OCI-LY7 (cell line): Measurements from ENCODE around the gene AEBP2.

Experiments
- EZH2phosphoT487 ChIP-seq: fragments of 200-600 bp; sonication (generic); IDR thresholded peaks from 2 replicates; pipeline ENCODE4 v1.6.1; 2018; ENCODE audit warnings: low read depth, borderline replicate concordance, mild to moderate bottlenecking, mixed run types, antibody characterized with exemption, low read length, moderate library complexity, mixed read lengths
- TF ChIP-seq, protein P1 (sequence below): fragments of 200-600 bp; sonication (generic); conservative IDR thresholded peaks from 2 replicates; pipeline ENCODE4 v1.5.1; 2014; ENCODE audit warnings: mild to moderate bottlenecking, antibody characterized with exemption, low read length, moderate library complexity, mixed read lengths

DNA sequence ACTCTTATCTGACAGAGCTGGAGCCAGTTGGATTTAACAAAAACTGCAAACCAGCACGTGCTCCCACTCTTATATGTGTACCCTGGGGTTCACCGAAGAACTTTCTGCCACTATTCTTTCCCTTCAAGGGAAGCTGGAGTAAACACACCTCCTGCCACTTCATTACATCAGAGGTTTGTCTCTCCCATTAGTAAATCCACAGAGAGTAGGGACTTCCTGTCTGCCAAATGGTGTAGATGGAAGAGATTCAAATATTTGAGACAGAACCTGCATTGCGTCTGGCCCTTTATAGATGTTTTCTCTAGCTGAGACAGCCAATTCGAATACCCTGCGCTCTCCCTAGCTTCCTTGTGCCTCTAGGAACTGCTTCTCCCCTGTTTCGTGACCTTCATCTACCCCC, 29.1 kb upstream of the AEBP2 start:
- TF ChIP-seq, protein P1, sequence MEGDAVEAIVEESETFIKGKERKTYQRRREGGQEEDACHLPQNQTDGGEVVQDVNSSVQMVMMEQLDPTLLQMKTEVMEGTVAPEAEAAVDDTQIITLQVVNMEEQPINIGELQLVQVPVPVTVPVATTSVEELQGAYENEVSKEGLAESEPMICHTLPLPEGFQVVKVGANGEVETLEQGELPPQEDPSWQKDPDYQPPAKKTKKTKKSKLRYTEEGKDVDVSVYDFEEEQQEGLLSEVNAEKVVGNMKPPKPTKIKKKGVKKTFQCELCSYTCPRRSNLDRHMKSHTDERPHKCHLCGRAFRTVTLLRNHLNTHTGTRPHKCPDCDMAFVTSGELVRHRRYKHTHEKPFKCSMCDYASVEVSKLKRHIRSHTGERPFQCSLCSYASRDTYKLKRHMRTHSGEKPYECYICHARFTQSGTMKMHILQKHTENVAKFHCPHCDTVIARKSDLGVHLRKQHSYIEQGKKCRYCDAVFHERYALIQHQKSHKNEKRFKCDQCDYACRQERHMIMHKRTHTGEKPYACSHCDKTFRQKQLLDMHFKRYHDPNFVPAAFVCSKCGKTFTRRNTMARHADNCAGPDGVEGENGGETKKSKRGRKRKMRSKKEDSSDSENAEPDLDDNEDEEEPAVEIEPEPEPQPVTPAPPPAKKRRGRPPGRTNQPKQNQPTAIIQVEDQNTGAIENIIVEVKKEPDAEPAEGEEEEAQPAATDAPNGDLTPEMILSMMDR: no peak
- TF ChIP-seq EZH2phosphoT487: no peak
